Measurements from ENCODE around the gene UCP1.

DNA sequence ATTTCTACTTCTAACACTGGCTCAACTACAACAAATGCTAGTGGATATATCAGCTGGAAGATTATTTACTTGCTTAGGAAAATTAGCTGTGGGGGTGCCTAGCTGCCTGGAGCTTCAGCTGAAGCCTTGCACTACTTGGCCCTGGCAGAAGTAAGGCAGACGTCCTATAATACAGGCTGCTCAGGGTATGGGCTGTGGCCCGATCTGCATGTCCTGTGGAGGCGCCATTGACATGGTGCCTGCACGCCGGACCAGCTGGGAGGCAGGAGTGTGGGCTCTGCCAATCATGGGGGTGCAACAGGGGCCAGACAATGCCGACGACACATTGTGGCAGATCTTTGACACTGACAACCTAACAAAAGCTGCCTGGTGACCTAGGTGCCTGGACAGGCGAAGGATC is 31.6 kb upstream of the UCP1 start:
- TF ChIP-seq, protein P1, sequence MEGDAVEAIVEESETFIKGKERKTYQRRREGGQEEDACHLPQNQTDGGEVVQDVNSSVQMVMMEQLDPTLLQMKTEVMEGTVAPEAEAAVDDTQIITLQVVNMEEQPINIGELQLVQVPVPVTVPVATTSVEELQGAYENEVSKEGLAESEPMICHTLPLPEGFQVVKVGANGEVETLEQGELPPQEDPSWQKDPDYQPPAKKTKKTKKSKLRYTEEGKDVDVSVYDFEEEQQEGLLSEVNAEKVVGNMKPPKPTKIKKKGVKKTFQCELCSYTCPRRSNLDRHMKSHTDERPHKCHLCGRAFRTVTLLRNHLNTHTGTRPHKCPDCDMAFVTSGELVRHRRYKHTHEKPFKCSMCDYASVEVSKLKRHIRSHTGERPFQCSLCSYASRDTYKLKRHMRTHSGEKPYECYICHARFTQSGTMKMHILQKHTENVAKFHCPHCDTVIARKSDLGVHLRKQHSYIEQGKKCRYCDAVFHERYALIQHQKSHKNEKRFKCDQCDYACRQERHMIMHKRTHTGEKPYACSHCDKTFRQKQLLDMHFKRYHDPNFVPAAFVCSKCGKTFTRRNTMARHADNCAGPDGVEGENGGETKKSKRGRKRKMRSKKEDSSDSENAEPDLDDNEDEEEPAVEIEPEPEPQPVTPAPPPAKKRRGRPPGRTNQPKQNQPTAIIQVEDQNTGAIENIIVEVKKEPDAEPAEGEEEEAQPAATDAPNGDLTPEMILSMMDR (IDR thresholded peaks at IDR 0.05), result no peak
- TF ChIP-seq POLR2A (IDR thresholded peaks at IDR 0.05), result no peak
